ENCODE data around the gene CSAD. TPM values are rescaled to one million over a fixed set of nuclear protein-coding genes. Genes with fewer than 3 reads are reported as not detected.

Gene CSAD
- total RNA-seq (10 to 100 TPM; 33.1 to 36.3 TPM), polyA plus RNA-seq (ENCODE audit: insufficient read length in 6 of 6) (100 to 1,000 TPM in 2 of 6 donors, 10 to 100 TPM in 4; 71.5 to 109 (median 97.0) TPM)
- long read RNA-seq, donor 1, partial matches to known transcripts: 0 of 14 reads
- long read RNA-seq, donor 1, other reads (novel, unspliced or antisense): 11 of 14 reads
- long read RNA-seq, donor 2, partial matches to known transcripts: 0 of 4 reads
- long read RNA-seq, donor 2, other reads (novel, unspliced or antisense): 0 of 4 reads
- long read RNA-seq, donor 3, partial matches to known transcripts: 12 of 13 reads
- long read RNA-seq, donor 3, other reads (novel, unspliced or antisense): 0 of 13 reads
- long read RNA-seq, donor 4, partial matches to known transcripts: 2 of 4 reads
- long read RNA-seq, donor 4, other reads (novel, unspliced or antisense): 2 of 4 reads
- long read RNA-seq, donor 5, partial matches to known transcripts: 0 of 2 reads
- long read RNA-seq, donor 5, other reads (novel, unspliced or antisense): 0 of 2 reads
- long read RNA-seq, donor 6, partial matches to known transcripts: 0 of 2 reads
- long read RNA-seq, donor 6, other reads (novel, unspliced or antisense): 0 of 2 reads
- long read RNA-seq, donor 7, partial matches to known transcripts: 0 of 1 reads
- long read RNA-seq, donor 7, other reads (novel, unspliced or antisense): 0 of 1 reads
- long read RNA-seq, donor 8, partial matches to known transcripts: 8 of 15 reads
- long read RNA-seq, donor 8, other reads (novel, unspliced or antisense): 0 of 15 reads
- long read RNA-seq, donor 9: 0 reads
- long read RNA-seq, donor 10, partial matches to known transcripts: 0 of 3 reads
- long read RNA-seq, donor 10, other reads (novel, unspliced or antisense): 3 of 3 reads
- long read RNA-seq, donor 11, partial matches to known transcripts: 0 of 3 reads
- long read RNA-seq, donor 11, other reads (novel, unspliced or antisense): 0 of 3 reads
- long read RNA-seq, donor 12, partial matches to known transcripts: 0 of 3 reads
- long read RNA-seq, donor 12, other reads (novel, unspliced or antisense): 0 of 3 reads

- intact Hi-C loops (cut with DNase I): no loop called here
- Histone ChIP-seq H3K27me3 (no peaks in the 10 kb centered on the region), H3K4me3 (peak within 1 kb of the TSS; percentile 67 to 81), H3K4me1 (peaks cover 21 to 48% of the 10 kb centered on the region in 2 donors), H3K36me3 (peaks cover 0 to 32% of the 10 kb centered on the region in 2 donors), H3K27ac (peak within 1 kb of the TSS; percentile 94 to 96), H3K9me3 (no peaks in the 10 kb centered on the region)
- no peak for TF ChIP-seq CTCF (IDR thresholded peaks at IDR 0.05)
- ATAC-seq: peak; percentile 97
- DNase-seq: peak; percentile 95 to 100 (median 99)
Measured at GRCh38 chr12:53180220-53180930, at the start of gene CSAD, which contains the start of gene ZNF740. Gene CSAD (minus strand): TSS chr12:53180925. CDS start chr12:53173470, 7,455 bp downstream. Gene ZNF740 (plus strand): TSS chr12:53180722. CDS start chr12:53181984, 1,262 bp downstream.

GRCh38 chr12:53230108-53230845 lies 49.6 kb upstream of the CSAD start:
- peak; percentile 57 for ATAC-seq
- intact Hi-C loops (cut with DNase I): no loop called here

GRCh38 chr12:53229454-53229853 lies 48.7 kb upstream of the CSAD start:
- H3K27me3 ChIP-seq: peaks cover 0 to 34% of the 10 kb centered on the region in 2 donors
- H3K4me1 ChIP-seq: peaks cover 16 to 46% of the 10 kb centered on the region in 2 donors
- intact Hi-C loops (cut with DNase I): no loop called here
- no peak for ATAC-seq
- DNase-seq: no peak
- no peak for TF ChIP-seq CTCF (IDR thresholded peaks at IDR 0.05)
- H3K27ac ChIP-seq: no peak overlapping the region
- no peaks in the 10 kb centered on the region for H3K9me3 ChIP-seq
- H3K36me3 ChIP-seq: no peaks in the 10 kb centered on the region
- no peak overlapping the region for H3K4me3 ChIP-seq

More at GRCh38 chr12:53230108-53230845, 49.6 kb upstream of the CSAD start:
- Histone ChIP-seq H3K36me3 (no peaks in the 10 kb centered on the region), H3K4me1 (peaks cover 8 to 37% of the 10 kb centered on the region in 2 donors), H3K4me3 (no peak overlapping the region), H3K27me3 (peaks cover 0 to 42% of the 10 kb centered on the region in 2 donors), H3K9me3 (no peaks in the 10 kb centered on the region), H3K27ac (no peak overlapping the region)
- no peak for TF ChIP-seq CTCF (IDR thresholded peaks at IDR 0.05)
- peak in 3 of 4 donors; percentile 73 to 82 (median 73) for DNase-seq

GRCh38 chr12:53227836-53228235 lies 47.1 kb upstream of the CSAD start:
- no peaks in the 10 kb centered on the region for H3K36me3 ChIP-seq
- intact Hi-C loops (cut with DNase I): no loop called here
- peaks cover 0 to 19% of the 10 kb centered on the region in 2 donors for H3K27me3 ChIP-seq
- ATAC-seq (no peak), DNase-seq (no peak)
- H3K27ac ChIP-seq: no peak overlapping the region
- no peak overlapping the region for H3K4me3 ChIP-seq
- H3K4me1 ChIP-seq: peaks cover 25 to 50% of the 10 kb centered on the region in 2 donors
- TF ChIP-seq CTCF (IDR thresholded peaks at IDR 0.05): no peak
- no peaks in the 10 kb centered on the region for H3K9me3 ChIP-seq
